HG03280 (cell line): ENCODE data around the gene CPXM2.

Experiments used
- ATAC-seq: cut with Tn5 transposase; IDR thresholded peaks from one replicate; pipeline ENCODE4 v1.9.1; 2021; ENCODE audit warnings: mild to moderate bottlenecking, moderate library complexity; ENCODE audit not compliant: unreplicated experiment

Gene CPXM2

GRCh38 chr10:123891144-123892071 is at the start of gene CPXM2:
TSS of gene CPXM2 (minus strand) at chr10:123891807. CDS start at chr10:123891659, 148 bp downstream.
- no peak for ATAC-seq

DNA sequence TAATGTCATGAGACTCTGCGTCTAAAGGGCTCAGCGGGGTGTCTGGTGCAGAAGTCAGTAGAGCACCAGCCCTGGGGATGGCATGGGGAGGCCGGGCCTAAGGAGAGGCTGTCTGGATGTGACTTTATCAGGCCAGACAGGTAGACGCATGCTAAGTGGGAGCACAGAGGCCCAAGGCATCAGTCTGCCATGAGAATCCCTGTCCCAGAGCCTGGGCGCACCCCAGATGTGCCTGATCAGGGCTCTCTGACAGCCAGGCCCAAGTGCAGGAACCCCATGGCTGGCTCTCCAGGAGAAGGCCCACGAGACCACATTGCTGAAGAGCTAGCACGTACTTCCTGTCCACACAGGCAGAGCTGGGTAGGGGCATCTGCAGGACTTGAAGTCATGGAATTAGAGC is 48.0 kb upstream of the CPXM2 start:
- no peak for ATAC-seq

- no peak for ATAC-seq
Measured at GRCh38 chr10:123938890-123939289, 47.3 kb upstream of the CPXM2 start.

- no peak for ATAC-seq
Measured at GRCh38 chr10:123936426-123936825, 44.8 kb upstream of the CPXM2 start.

DNA sequence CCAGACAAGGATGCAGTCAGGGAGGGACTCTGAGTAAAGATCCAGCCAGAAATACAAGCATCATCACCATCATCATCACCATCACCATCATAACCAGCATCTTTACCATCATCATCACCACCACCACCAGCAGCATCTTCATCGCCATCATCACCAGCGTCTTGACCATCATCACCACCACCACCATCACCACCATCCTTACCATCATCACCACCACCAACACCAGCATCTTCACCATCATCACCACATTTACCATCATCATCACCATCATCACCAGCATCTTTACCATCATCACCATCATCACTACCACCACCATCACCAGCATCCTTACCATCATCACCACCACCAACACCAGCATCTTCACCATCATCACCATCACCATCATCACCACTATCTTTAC is 44.1 kb upstream of the CPXM2 start:
- ATAC-seq: no peak

DNA sequence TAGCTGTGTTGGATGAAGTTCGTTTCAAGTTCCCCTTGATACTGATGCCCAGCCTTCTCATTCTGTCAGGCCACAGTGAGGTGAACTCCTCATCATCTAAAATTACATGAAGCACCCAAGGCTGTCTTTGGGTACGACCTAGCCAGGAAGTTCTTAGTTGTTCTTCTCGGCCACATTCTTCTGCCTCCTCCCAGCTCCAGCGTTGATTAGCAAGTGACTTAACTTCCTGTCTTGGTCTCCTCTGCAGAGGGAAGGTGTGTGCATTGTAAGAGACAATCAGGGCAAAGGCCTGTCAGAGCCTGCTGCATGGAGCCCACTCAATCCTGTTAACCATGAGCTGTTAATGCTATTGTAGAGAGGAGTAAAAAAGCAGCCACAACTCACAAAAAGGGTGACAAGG is 43.2 kb upstream of the CPXM2 start:
- no peak for ATAC-seq

- ATAC-seq: no peak
Measured at GRCh38 chr10:123930340-123931001, 38.9 kb upstream of the CPXM2 start.

DNA sequence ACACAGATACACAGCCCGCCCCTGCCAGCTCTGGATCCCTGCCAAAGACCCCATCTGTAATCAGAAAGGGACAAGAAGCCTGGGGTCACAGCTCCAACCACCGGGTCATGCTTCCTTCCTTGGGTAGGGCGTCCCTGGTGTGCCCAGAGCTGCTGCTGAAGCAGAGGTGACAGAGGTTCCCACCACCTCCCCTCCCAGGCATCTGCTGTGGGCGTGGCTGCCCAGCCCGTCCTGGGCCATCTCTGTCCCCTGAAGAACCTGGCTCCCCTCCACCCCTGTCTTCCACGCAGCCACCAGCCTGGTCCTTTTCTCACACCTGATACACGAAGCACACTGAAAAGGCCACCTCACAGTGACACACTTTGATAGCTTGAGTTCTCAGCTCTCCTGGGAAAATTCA is 38.2 kb upstream of the CPXM2 start:
- no peak for ATAC-seq

DNA sequence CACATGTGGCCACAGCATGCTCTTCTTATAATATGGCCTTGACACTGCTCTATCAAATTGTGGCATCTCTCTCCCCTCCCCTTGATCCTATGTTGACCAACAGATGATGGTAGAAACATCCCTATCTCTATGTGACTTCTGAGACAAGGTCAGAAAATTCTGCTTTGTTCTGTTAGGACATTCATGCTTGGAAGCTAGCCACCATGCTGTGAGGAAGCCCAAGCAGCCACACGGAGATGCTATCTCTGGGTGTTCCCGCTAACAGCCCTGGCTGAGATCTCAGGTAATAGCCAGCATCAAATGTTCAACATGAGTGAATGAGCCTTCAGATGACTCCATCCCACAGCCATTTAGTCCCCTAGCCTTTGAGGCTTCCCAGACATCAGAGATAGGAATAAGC is 36.8 kb upstream of the CPXM2 start:
- no peak for ATAC-seq

DNA sequence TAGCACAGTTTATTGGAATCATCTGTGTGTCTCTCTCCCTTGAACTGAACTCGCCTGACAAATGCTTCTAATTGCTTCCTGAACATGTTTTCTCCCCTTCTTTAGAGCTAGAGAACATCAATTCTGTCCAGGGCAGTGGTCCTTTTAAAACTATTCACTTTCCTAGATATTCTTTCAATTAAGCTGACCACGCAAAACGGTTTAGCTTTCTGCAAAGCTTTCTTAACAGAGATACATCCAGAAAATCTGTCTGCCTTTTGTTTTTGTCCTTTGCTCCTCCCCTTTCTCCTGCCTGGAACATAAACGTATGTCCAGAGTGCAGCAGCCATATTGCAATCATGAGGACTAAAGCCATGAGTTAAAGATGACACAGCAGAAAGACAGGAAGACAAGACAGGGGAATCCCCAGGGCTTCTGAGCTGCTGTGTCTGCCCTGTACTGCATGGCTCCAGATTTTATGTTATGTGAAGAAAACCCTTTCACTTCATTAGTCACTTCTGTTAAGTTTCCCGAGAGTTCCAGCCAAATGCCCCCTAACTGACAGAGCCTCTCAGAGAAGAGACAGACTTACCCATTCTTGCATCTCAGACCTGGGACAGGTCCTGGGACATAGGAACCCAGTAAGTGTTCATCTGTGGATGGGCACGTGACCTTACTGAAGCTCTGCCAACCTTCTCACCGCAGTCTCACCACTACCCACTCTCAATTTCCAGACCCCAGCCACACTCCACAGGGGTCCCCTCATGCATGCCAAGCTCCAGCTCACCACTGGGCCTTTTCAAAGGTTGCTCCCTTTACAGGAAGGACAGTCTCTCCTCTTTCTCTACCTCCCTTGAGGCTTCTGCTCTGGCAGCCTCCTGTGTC is 35.0 kb upstream of the CPXM2 start:
- no peak for ATAC-seq

- no peak for ATAC-seq
Measured at GRCh38 chr10:123922126-123922525, 30.5 kb upstream of the CPXM2 start.

GRCh38 chr10:123916775-123917174 is 25.2 kb upstream of the CPXM2 start:
- ATAC-seq: no peak

DNA sequence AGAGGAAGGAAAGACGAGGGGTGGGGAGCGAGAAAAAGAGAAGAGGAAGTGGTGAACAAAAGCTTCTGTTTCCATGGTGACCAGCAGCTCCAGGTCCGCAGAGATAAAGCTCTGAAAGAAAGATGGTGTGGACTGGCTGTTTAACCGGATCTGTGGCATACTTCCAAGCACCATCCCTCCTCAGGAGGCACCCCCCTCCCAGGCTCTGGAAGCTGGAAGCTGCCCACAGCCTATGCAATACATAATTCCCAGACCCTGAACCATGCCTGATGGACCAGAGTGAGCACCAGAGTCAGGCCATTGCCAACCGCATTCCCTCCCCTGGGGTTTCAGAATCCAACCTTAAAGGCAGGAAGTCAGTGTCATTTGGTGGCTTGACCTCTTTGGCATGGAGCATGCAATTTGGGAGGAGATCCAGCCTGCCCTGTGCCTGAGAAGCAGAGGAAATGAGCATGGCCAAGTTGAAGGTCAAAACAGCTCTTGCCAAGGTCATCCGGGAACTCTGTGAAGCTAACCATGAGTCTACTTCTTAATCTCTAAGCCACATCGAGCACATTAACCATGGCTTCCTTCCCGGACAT is 22.2 kb upstream of the CPXM2 start:
- no peak for ATAC-seq

DNA sequence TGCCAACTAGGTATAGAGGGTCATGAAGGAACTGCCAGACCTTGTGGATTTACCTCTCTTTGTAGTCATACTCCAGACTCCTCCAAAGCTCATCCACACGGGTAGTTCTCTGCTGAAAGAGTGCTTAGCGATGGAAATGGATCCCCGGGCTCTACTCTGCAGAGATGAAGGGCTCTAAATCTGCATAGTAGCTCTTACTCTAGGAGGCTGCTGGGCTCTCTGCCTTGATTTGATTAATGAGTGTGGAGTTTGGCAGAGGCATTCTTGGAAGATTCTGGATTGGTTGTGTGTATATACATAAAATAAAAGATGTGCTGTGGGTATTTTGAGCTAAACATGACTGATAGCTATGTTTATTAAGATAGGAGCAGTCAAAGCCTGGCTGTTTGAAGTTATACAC is 21.3 kb upstream of the CPXM2 start:
- no peak for ATAC-seq

DNA sequence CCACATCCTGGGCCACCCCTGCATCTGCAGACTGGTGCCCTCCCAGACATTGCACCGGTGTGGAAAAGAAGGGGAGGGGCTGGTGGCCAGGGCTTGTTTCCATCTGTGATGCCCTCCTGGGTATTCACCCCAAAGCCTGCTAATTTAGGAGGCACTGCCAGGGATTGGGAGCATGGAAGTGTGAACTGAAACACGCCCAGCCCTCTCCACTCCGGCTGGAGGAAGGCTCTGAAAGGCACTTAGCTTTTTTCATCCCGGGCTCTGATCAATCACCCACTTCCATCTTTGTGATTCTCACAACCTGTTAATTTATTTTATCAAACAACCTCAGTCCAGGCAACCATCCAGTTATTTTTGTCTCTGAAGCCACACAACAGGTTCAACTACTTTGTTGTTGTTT is 20.9 kb upstream of the CPXM2 start:
- ATAC-seq: no peak

DNA sequence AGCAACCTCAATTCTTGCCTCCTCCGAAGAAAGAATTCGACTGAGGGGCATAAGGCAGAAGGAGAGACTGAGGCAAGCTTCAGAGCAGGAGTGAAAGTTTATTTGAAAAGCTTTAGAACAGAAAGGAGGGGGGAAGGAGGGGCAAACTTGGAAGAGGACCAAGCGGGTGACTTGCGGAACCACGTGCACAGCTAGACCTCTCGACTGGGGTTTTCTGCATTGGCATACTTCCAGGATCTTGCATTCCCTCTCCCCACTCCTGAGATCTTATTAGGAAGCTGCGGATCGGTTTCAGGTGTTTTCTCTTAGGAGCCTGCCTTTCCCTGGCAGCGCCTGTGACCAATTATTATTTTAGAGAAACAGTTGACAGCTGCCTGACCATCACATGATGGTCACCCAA is 20.3 kb upstream of the CPXM2 start:
- ATAC-seq: no peak

GRCh38 chr10:123909866-123910265 is 18.3 kb upstream of the CPXM2 start:
- no peak for ATAC-seq

DNA sequence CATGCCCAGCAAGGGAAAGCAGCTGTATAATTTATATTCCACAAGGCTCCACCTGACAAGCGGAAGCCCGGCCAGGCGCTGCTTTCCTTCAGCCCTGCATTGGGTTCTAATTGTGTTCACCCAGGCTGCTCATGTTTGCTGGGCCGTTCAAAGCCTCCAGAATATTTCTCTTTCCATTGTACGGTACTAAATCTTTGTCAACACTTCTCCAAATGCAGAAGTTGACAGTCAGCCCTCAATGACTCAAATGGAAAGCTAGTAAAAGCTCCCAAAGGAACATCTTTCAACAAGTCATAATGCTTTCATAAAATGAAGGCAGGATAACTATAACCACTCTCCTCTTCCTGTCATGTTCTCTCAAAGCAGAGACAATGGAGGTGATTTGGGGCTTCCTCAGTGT is 17.8 kb upstream of the CPXM2 start:
- no peak for ATAC-seq

GRCh38 chr10:123908379-123908778 is 16.8 kb upstream of the CPXM2 start:
- no peak for ATAC-seq

GRCh38 chr10:123906884-123907652 is 15.5 kb upstream of the CPXM2 start:
- ATAC-seq: no peak
